ENCODE results near the gene SH2D1B.
A peak's percentile ranks its signal among the peaks of the same experiment; 100 is the strongest.

Gene SH2D1B

GRCh38 chr1:162391790-162392563, 20.0 kb downstream of the SH2D1B start:
- no peaks in the 10 kb centered on the region for H3K79me2 ChIP-seq (ENCODE audit: insufficient read depth, low read length)
- no peak overlapping the region for H3K27ac ChIP-seq (ENCODE audit: low read depth, low read length, poor library complexity, severe bottlenecking)
- H3K4me1 ChIP-seq (ENCODE audit: insufficient read depth, low read length, severe bottlenecking) = no peaks in the 10 kb centered on the region
- H4K20me1 ChIP-seq (ENCODE audit: insufficient read depth, low read length) = no peaks in the 10 kb centered on the region
- H3K4me3 ChIP-seq (ENCODE audit: low read depth, low read length, poor library complexity, severe bottlenecking) = no peak overlapping the region
- no peaks in the 10 kb centered on the region for H3K9me2 ChIP-seq (ENCODE audit: low read depth, low read length)
- no peak overlapping the region for H2AFZ ChIP-seq (ENCODE audit: low read length)
- no peaks in the 10 kb centered on the region for H3K9me3 ChIP-seq (ENCODE audit: low read length)
- H3F3A ChIP-seq (ENCODE audit: insufficient read depth, low read length) = no peaks in the 10 kb centered on the region; the same call in 1 of the 2 replicates
- no peaks in the 10 kb centered on the region for H3K36me3 ChIP-seq (ENCODE audit: insufficient read depth, low read length)
- H3K9ac ChIP-seq (ENCODE audit: low read length) = no peak overlapping the region
- no peak overlapping the region for H3K4me2 ChIP-seq (ENCODE audit: low read length)
- no peaks in the 10 kb centered on the region for H3K27me3 ChIP-seq (ENCODE audit: insufficient read depth, low read length)
- TF ChIP-seq CTCF (IDR thresholded peaks at IDR 0.05; ENCODE audit: low read length) (peak; percentile 74), EZH2 (IDR thresholded peaks at IDR 0.05; ENCODE audit: borderline replicate concordance, low read length) (no peak)

- H3K9me2 ChIP-seq (ENCODE audit: low read depth, low read length) = no peaks in the 10 kb centered on the region
Observed at GRCh38 chr1:162390396-162391185, 21.3 kb downstream of the SH2D1B start.

GRCh38 chr1:162389971-162390370, 22.0 kb downstream of the SH2D1B start:
- no peak overlapping the region for H3K4me3 ChIP-seq (ENCODE audit: low read depth, low read length, poor library complexity, severe bottlenecking)
- no peak for TF ChIP-seq EZH2 (IDR thresholded peaks at IDR 0.05; ENCODE audit: borderline replicate concordance, low read length)
- TF ChIP-seq CTCF (IDR thresholded peaks at IDR 0.05; ENCODE audit: low read length) = no peak
- no peak overlapping the region for H3K9ac ChIP-seq (ENCODE audit: low read length)
- H2AFZ ChIP-seq (ENCODE audit: low read length) = no peak overlapping the region
- no peaks in the 10 kb centered on the region for H3K79me2 ChIP-seq (ENCODE audit: insufficient read depth, low read length)
- no peaks in the 10 kb centered on the region; the same call in 1 of the 2 replicates for H3F3A ChIP-seq (ENCODE audit: insufficient read depth, low read length)
- no peaks in the 10 kb centered on the region for H3K9me3 ChIP-seq (ENCODE audit: low read length)
- H3K27ac ChIP-seq (ENCODE audit: low read depth, low read length, poor library complexity, severe bottlenecking) = no peak overlapping the region
- H3K4me2 ChIP-seq (ENCODE audit: low read length) = no peak overlapping the region
- H4K20me1 ChIP-seq (ENCODE audit: insufficient read depth, low read length) = no peaks in the 10 kb centered on the region
- no peaks in the 10 kb centered on the region for H3K36me3 ChIP-seq (ENCODE audit: insufficient read depth, low read length)
- no peaks in the 10 kb centered on the region for H3K27me3 ChIP-seq (ENCODE audit: insufficient read depth, low read length)
- no peaks in the 10 kb centered on the region for H3K4me1 ChIP-seq (ENCODE audit: insufficient read depth, low read length, severe bottlenecking)
- H3K9me2 ChIP-seq (ENCODE audit: low read depth, low read length) = no peaks in the 10 kb centered on the region

More at GRCh38 chr1:162390396-162391185, 21.3 kb downstream of the SH2D1B start:
- TF ChIP-seq CTCF (IDR thresholded peaks at IDR 0.05; ENCODE audit: low read length) = no peak
- no peak for TF ChIP-seq EZH2 (IDR thresholded peaks at IDR 0.05; ENCODE audit: borderline replicate concordance, low read length)
- no peaks in the 10 kb centered on the region for H3K79me2 ChIP-seq (ENCODE audit: insufficient read depth, low read length)
- H3K9me3 ChIP-seq (ENCODE audit: low read length) = no peaks in the 10 kb centered on the region
- no peak overlapping the region for H2AFZ ChIP-seq (ENCODE audit: low read length)
- no peak overlapping the region for H3K27ac ChIP-seq (ENCODE audit: low read depth, low read length, poor library complexity, severe bottlenecking)
- H3F3A ChIP-seq (ENCODE audit: insufficient read depth, low read length) = no peaks in the 10 kb centered on the region; the same call in 1 of the 2 replicates
- no peak overlapping the region for H3K9ac ChIP-seq (ENCODE audit: low read length)
- no peaks in the 10 kb centered on the region for H3K4me1 ChIP-seq (ENCODE audit: insufficient read depth, low read length, severe bottlenecking)
- no peak overlapping the region for H3K4me3 ChIP-seq (ENCODE audit: low read depth, low read length, poor library complexity, severe bottlenecking)
- H3K4me2 ChIP-seq (ENCODE audit: low read length) = no peak overlapping the region
- no peaks in the 10 kb centered on the region for H4K20me1 ChIP-seq (ENCODE audit: insufficient read depth, low read length)
- H3K27me3 ChIP-seq (ENCODE audit: insufficient read depth, low read length) = no peaks in the 10 kb centered on the region
- no peaks in the 10 kb centered on the region for H3K36me3 ChIP-seq (ENCODE audit: insufficient read depth, low read length)

Measured in OCI-LY1 (cell line).